ENCODE measurements around the gene PLEKHG4B. TPM values are rescaled to one million over a fixed set of nuclear protein-coding genes. Genes with fewer than 3 reads are reported as not detected.

PLEKHG4B gene
- total RNA-seq, 1 experiment from 2014 or later = 44.3 TPM

GRCh38 chr5:142246-142810 is 50.4 kb downstream of the PLEKHG4B start:
- no peak overlapping the region for H3T11ph ChIP-seq (ENCODE audit: low read length)
- TF ChIP-seq CTCF (conservative IDR thresholded peaks at IDR 0.05) = no peak
- H2BK12ac ChIP-seq (ENCODE audit: insufficient read length, low read depth, low read length) = no peak overlapping the region
- H4K8ac ChIP-seq (replicated peaks; ENCODE audit: insufficient read length, low read depth, low read length) = no peak overlapping the region
- no peak overlapping the region for H3K14ac ChIP-seq (ENCODE audit: insufficient read depth, low read length)
- H3K23me2 ChIP-seq (ENCODE audit: insufficient read length, low read depth, low read length, poor library complexity, severe bottlenecking) = no peaks in the 10 kb centered on the region
- no peak overlapping the region for H2BK5ac ChIP-seq (ENCODE audit: insufficient read length, low read length)
- H3K4ac ChIP-seq (ENCODE audit: low read depth, low read length) = no peak overlapping the region
- no peaks in the 10 kb centered on the region for H3K27me3 ChIP-seq (ENCODE audit: insufficient read depth, low read length)
- H3K18ac ChIP-seq (ENCODE audit: insufficient read length, low read depth, low read length) = no peak overlapping the region
- no peak overlapping the region for H4K5ac ChIP-seq (ENCODE audit: insufficient read length, low read depth, low read length)
- H3K9me3 ChIP-seq (ENCODE audit: control insufficient read depth, low read depth, low read length) = peaks cover 6% of the 10 kb centered on the region
- no peak overlapping the region for H3K9ac ChIP-seq (ENCODE audit: extremely low read depth, insufficient read length, low read length)
- H3K9me3 Mint-ChIP-seq = peaks cover 11 to 15% of the 10 kb centered on the region in 2 experiments; a peak in 4 of 5 replicates
- no peak overlapping the region for H3K4me3 Mint-ChIP-seq
- H3K79me2 ChIP-seq (ENCODE audit: insufficient read depth, low read length) = no peaks in the 10 kb centered on the region
- H3K27me3 Mint-ChIP-seq (ENCODE audit: low read depth) = no peaks in the 10 kb centered on the region
- H3K4me1 Mint-ChIP-seq = peaks cover 8 to 14% of the 10 kb centered on the region in 2 experiments
- no peak overlapping the region for H3K27ac ChIP-seq (ENCODE audit: insufficient read length, low read depth, low read length)
- WGBS (ENCODE audit: extremely low coverage, insufficient read length, low lambda C conversion rate) = no CpG with 5 or more reads among the region's 18 CpGs
- peaks cover 4% of the 10 kb centered on the region for H3K4me1 ChIP-seq (ENCODE audit: insufficient read depth, low read length)
- DNase-seq = no peak
- no peak overlapping the region for H4K91ac ChIP-seq (ENCODE audit: insufficient read length, low read depth, low read length)
- no peak overlapping the region for H2BK20ac ChIP-seq (ENCODE audit: low read depth, low read length, poor library complexity, severe bottlenecking)
- no peak overlapping the region for H3K56ac ChIP-seq (ENCODE audit: insufficient read length, low read depth, low read length)
- no peaks in the 10 kb centered on the region for H3K79me1 ChIP-seq (ENCODE audit: insufficient read depth, low read depth, low read length, poor library complexity, severe bottlenecking)
- no peak overlapping the region for H3K4me2 ChIP-seq (ENCODE audit: insufficient read depth, insufficient read length, low read length)
- H3K27ac Mint-ChIP-seq = peak overlapping the region in 1 of 3 experiments; percentile 79; a peak in 3 of 7 replicates
- peaks cover 49 to 68% (median 67%) of the 10 kb centered on the region in 3 experiments for H3K36me3 Mint-ChIP-seq (ENCODE audit: insufficient read depth in 1 of 3, low read depth in 3 of 3)
- no peak overlapping the region for H3K23ac ChIP-seq (ENCODE audit: insufficient read length, low read depth, low read length)
- H2BK120ac ChIP-seq (ENCODE audit: low read depth, low read length, poor library complexity, severe bottlenecking) = no peak overlapping the region
- H2AFZ ChIP-seq (ENCODE audit: low read length) = no peak overlapping the region
- H2AK5ac ChIP-seq (ENCODE audit: insufficient read length, low read length) = no peak overlapping the region
- no peak overlapping the region for H2BK15ac ChIP-seq (ENCODE audit: low read depth, low read length)
- H4K20me1 ChIP-seq (ENCODE audit: control insufficient read depth, insufficient read depth, insufficient read length) = no peaks in the 10 kb centered on the region

All from H9 (cell line).